Activated CD8-positive, alpha-beta memory T cell treated with anti-CD3 and anti-CD28 coated beads, Interleukin-2, amount 10 ng/mL, durations not matched to agents 7 days and 5 days (primary cell): ENCODE measurements around the gene MTA1. TPM values are rescaled to one million over a fixed set of nuclear protein-coding genes. Genes with fewer than 3 reads are reported as not detected.

ENCODE experiments used
- ATAC-seq: fragments of 150-1000 bp; cut with Tn5 transposase; one replicate; pipeline ENCODE4 v1.10.0; 2021; ENCODE audit warnings: moderate library complexity
- CTCF ChIA-PET: fragments of 350-600 bp; sonication (Branson Sonifier 250); formaldehyde crosslinking; loops from one replicate; lab custom pipeline; 2021; ENCODE audit warnings: antibody characterized with exemption; lab: Charles Lee
- DNase-seq: peaks from one replicate; pipeline ENCODE4 v3.0.0-alpha.2; 2020
- H3K27ac Mint-ChIP-seq: one replicate; pipeline ENCODE4 v1.8.0; 2021; ENCODE audit warnings: mild to moderate bottlenecking, mixed read lengths
- H3K27me3 Mint-ChIP-seq: one replicate; pipeline ENCODE4 v1.8.0; 2021; ENCODE audit warnings: mixed read lengths
- H3K36me3 Mint-ChIP-seq: one replicate; pipeline ENCODE4 v1.8.0; 2021; ENCODE audit warnings: mild to moderate bottlenecking, mixed read lengths
- H3K4me1 Mint-ChIP-seq: one replicate; pipeline ENCODE4 v1.8.0; 2021; ENCODE audit warnings: mixed read lengths
- H3K4me3 Mint-ChIP-seq: one replicate; pipeline ENCODE4 v1.8.0; 2021; ENCODE audit warnings: mild to moderate bottlenecking, moderate library complexity, mixed read lengths
- H3K9me3 Mint-ChIP-seq: one replicate; pipeline ENCODE4 v1.8.0; 2022; ENCODE audit warnings: low read depth, mixed read lengths
- total RNA-seq, 2 experiments: library from RNA; stranded (reverse); gene quantifications; one replicate each; pipeline ENCODE4 v1.2.3, GENCODE V29; 2021

The MTA1 gene
- total RNA-seq, 2 experiments from 2014 or later = 134 to 141 TPM

DNA sequence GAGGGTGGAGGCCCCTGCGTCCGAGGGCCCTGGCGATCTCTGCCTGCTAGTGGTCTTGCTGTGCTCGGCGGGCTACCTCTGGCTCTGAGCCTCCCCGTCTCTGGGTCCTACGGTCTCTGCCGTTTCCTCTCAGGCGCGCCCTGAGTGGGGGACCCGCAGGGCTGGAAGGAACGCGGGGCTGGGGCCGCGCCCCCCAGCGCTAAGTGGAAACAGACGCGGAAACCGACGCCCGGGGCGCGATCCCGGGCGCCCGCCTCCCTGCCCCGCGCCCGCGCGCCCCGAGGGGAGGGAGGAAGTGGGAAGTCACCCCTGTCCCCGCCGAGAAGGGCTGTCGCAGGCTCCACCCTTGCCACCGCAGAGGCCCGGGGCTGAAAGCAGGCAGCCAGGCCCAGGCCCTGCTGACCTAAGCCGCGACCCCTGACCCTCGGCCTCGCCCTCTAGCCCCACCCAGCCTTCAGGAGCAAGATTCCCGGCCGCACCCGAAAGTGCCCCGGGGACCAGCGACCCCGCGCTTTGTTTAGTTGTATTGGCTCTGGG is 67.9 kb downstream of the MTA1 start:
- H3K36me3 Mint-ChIP-seq = peaks cover 2% of the 10 kb centered on the region
- ATAC-seq (peak; percentile 3), DNase-seq (peak; percentile 85)
- CTCF ChIA-PET = interaction anchor here (1.0 to 5.1 kb wide), 3 partner anchors 41 to 114 kb away, joined by 4 to 111 read pairs (median 8); no protein-coding TSS in a partner anchor
- H3K27me3 Mint-ChIP-seq = no peaks in the 10 kb centered on the region
- H3K9me3 Mint-ChIP-seq = no peaks in the 10 kb centered on the region
- peak overlapping the region; percentile 91 for H3K27ac Mint-ChIP-seq
- H3K4me1 Mint-ChIP-seq = peaks cover 28% of the 10 kb centered on the region
- H3K4me3 Mint-ChIP-seq = peak overlapping the region; percentile 92

DNA sequence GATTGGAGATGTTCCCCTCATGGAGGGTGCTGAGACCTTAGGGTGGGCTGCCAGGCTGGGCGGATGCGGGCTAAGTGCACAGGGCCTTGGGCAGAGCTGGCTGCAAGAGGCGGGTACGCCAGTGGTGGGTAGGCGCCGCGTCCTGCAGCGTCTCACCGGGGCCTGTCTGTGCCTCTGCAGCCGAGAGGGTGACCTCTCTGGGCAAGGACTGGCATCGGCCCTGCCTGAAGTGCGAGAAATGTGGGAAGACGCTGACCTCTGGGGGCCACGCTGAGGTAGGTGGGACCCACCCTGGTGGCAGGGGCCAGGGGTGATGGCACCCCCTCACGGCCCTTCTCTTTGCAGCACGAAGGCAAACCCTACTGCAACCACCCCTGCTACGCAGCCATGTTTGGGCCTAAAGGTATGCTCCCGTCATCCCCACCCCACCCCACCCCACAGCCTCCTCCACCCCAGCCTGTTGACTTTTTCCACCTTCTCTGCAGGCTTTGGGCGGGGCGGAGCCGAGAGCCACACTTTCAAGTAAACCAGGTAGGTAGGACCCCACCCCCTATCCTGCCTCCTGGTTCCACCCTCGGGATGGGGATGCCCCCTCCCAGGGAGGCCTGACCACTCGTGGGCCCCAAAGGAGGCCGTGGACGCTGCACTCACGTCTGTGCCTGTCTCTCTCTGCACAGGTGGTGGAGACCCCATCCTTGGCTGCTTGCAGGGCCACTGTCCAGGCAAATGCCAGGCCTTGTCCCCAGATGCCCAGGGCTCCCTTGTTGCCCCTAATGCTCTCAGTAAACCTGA is 68.6 kb downstream of the MTA1 start:
- Mint-ChIP-seq H3K9me3 (no peaks in the 10 kb centered on the region), H3K4me3 (peak overlapping the region; percentile 92), H3K27ac (peak overlapping the region; percentile 91), H3K27me3 (no peaks in the 10 kb centered on the region), H3K36me3 (peaks cover 2% of the 10 kb centered on the region), H3K4me1 (peaks cover 27% of the 10 kb centered on the region)
- CTCF ChIA-PET = interaction anchor here (1.0 to 5.1 kb wide), 5 partner anchors 7 to 173 kb away, joined by 4 to 150 read pairs (median 40); partner anchors contain the start of gene PACS2
- ATAC-seq (no peak), DNase-seq (peak; percentile 70)

DNA sequence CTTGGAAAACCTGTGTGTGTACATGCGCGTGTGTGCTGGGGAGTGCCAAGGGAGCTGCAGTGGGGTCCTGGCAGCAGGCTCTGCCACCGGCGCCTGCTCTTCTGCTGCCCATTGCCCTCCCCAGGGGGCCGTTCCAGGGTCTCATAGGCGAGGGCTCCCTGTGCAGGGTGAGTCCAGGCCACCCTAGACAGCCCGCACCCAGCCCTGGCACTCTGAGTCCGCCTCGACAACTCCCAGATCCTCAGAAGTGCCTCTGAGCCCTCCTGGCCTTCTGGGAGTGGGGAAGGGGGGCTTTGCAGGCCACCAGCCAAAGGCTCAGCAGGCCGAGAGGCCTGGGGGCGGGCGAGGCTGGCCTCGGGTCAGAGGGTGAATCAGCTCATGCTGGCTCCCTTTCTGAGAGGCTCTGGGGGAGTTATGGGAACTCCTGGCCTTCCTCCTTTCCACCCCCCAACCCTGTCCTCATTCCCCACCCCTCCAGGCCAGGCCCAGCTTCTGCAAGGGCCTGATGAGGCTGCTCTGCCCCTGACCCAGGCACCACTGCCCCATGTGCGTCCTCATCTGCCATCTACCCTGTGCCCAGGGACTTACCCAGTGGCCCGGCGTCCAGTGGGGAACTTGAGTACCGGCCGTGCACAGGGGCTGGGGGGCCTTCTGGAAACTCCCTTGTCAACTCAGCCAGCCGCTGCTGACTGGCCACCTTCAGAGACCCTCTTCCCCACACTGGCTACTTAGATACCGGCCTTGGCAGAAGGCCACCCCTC is 69.3 kb downstream of the MTA1 start:
- Mint-ChIP-seq H3K9me3 (no peaks in the 10 kb centered on the region), H3K27me3 (no peaks in the 10 kb centered on the region), H3K4me1 (peaks cover 27% of the 10 kb centered on the region), H3K27ac (peak overlapping the region; percentile 91), H3K4me3 (peak overlapping the region; percentile 92), H3K36me3 (peaks cover 2% of the 10 kb centered on the region)
- CTCF ChIA-PET = interaction anchor here (0.9 to 5.1 kb wide), 17 partner anchors 7 to 399 kb away, joined by 3 to 150 read pairs (median 6); partner anchors contain the start of gene PACS2
- ATAC-seq (no peak), DNase-seq (no peak)

DNA sequence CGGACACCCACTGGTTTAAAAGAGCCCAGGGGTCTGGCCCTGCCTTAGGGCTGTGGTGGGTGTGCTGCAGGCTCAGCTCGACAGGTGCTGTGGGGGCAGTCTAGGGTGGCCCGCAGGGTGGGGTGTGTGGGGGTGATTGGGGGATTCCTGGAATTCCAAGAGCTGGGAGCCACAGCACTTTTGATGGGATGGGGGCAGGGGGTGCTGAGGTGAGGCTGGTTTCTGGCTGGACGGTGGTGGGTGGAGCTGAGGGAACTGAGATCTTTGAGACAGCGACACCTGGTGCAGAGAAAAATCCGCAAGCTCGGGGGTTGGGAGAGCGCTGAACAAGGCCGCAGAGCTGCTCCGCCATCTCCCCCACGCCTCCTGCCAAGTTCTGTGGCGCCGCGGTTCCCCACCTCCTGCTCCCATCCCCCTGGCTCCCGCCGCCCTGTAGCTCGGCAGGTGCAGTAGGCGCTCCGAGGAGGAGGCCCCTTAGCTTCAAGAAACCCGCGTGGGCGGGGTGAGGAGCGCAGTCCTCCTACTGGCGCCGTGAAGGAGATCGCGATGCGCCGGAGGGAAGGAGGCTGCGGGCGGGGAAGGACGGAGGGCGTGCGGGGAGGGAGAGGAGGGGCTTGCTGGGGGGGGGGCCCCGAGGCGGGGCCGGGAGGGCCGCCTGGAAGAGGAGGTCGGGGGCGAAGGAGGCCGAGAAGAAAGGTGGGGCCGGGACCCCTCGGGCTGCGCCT is 70.1 kb downstream of the MTA1 start:
- Mint-ChIP-seq H3K9me3 (no peaks in the 10 kb centered on the region), H3K36me3 (peaks cover 2% of the 10 kb centered on the region), H3K27ac (peak overlapping the region; percentile 85), H3K4me1 (peaks cover 23% of the 10 kb centered on the region), H3K4me3 (peak overlapping the region; percentile 92), H3K27me3 (no peaks in the 10 kb centered on the region)
- DNase-seq (peak; percentile 94), ATAC-seq (peak; percentile 5)
- CTCF ChIA-PET = interaction anchor here (0.9 to 5.1 kb wide), 23 partner anchors 8 to 1928 kb away, joined by 3 to 150 read pairs (median 4); partner anchors contain the start of gene PACS2

DNA sequence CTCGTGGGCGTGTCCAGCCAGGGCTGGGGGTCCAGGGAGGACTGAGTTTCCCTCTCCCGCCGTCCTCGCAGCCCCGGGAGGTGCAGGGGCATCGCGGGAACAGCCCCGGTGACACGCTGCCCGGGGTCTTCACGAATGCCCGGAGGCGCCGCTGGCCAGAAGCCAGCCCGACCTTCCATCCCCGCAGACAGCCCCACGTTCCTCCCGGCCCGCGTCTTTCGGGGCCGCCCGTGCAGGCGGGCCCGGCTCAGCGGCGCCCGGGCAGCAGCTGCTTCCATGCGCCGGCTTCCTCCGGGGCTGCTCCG is 70.6 kb downstream of the MTA1 start:
- Mint-ChIP-seq H3K4me1 (peaks cover 23% of the 10 kb centered on the region), H3K36me3 (peaks cover 2% of the 10 kb centered on the region), H3K27me3 (no peaks in the 10 kb centered on the region), H3K9me3 (no peaks in the 10 kb centered on the region), H3K4me3 (peak overlapping the region; percentile 92), H3K27ac (peak overlapping the region; percentile 85)
- CTCF ChIA-PET = interaction anchor here (0.9 to 5.1 kb wide), 23 partner anchors 9 to 1929 kb away, joined by 3 to 150 read pairs (median 4); partner anchors contain the start of gene PACS2
- peak; percentile 1 for ATAC-seq
- DNase-seq = no peak

DNA sequence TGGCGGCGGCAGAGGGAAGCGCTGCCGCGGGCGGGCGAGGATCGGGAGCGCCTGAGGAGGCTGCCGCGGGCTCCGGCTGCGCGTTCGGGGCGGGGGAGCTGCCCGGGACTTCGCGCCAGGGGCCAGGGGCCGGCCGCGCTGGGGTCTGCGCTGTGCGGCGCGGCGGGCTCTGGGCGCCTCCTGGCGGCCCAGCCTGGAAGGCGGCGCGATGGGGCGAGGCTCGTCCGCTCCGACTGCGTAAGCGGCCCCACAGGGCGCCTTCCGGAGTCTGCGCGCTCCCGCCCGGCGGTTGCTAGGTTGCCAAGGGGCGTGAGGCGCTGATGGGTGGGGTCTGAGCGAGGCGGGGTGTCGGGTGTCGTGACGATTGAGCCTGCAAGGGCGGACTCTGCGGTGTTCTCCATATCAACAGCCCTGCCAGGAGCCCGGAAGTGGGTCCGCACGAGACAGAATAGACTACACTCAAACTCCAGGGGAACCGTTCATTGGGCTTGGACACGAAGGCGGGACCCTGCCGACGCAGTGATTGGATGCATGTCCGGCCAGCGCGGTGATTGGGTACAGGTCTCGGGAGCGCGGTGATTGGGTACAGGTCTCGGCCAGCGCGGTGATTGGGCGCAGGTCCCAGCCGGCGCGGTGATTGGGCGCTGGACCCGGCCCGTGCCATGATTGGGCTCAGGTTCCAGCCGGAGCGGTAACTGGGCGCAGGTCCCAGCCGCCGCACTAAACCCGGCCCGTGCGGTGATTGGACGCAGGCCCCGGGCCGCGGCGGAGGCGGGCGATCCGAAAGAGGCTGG is 71.1 kb downstream of the MTA1 start, which contains the start of gene TEDC1:
Gene TEDC1, plus strand, starts transcription at position 675 of the 794 bp plus-strand sequence. CDS start 130 bp downstream, outside the sequence.
- CTCF ChIA-PET = interaction anchor here (0.9 to 5.1 kb wide), 22 partner anchors 9 to 1929 kb away, joined by 3 to 150 read pairs (median 4); partner anchors contain the start of gene PACS2
- Mint-ChIP-seq H3K27ac (peak within 1 kb of the TSS; percentile 95), H3K27me3 (no peaks in the 10 kb centered on the region), H3K4me1 (peaks cover 20% of the 10 kb centered on the region), H3K4me3 (peak within 1 kb of the TSS; percentile 92), H3K36me3 (peaks cover 2% of the 10 kb centered on the region), H3K9me3 (no peaks in the 10 kb centered on the region)
- ATAC-seq (peak; percentile 74), DNase-seq (peak; percentile 100)

DNA sequence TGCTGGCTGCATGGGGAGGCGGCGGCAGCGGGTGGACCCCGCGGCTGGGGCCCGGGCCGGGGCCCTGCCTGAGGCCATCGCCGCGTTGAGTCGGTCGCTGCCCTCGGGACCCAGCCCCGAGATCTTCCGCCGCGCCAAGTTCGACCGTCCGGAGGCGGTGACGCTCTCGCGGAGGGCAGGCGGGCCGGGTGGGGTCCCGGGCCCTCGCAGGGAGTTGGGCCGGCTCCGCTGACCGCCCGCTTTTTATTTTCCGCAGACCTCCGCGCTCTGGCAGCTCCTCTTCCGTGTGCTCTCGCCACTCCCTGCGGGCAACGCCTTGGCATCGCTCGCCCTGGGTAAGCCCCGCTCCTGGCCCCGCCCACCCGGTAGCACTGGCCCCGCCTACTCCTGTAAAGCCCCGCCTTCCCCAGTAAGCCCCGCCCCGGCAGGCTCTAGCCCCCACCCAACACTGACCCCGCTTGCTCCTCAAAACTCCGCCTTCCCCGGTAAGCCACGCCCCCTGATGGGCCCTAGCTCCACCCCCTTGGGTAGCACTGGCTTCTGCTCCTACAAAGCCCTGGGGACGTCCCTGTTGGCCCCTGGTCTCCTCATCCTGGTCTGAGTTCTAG is 71.8 kb downstream of the MTA1 start:
- peak; percentile 95 for DNase-seq
- CTCF ChIA-PET = interaction anchor here (1.0 to 5.1 kb wide), 6 partner anchors 9 to 140 kb away, joined by 3 to 150 read pairs (median 8); no protein-coding TSS in a partner anchor
- peak overlapping the region; percentile 95 for H3K27ac Mint-ChIP-seq
- H3K4me1 Mint-ChIP-seq = peaks cover 17% of the 10 kb centered on the region
- no peaks in the 10 kb centered on the region for H3K27me3 Mint-ChIP-seq
- H3K9me3 Mint-ChIP-seq = no peaks in the 10 kb centered on the region
- peak; percentile 14 for ATAC-seq
- H3K36me3 Mint-ChIP-seq = peaks cover 2% of the 10 kb centered on the region
- peak overlapping the region; percentile 78 for H3K4me3 Mint-ChIP-seq

DNA sequence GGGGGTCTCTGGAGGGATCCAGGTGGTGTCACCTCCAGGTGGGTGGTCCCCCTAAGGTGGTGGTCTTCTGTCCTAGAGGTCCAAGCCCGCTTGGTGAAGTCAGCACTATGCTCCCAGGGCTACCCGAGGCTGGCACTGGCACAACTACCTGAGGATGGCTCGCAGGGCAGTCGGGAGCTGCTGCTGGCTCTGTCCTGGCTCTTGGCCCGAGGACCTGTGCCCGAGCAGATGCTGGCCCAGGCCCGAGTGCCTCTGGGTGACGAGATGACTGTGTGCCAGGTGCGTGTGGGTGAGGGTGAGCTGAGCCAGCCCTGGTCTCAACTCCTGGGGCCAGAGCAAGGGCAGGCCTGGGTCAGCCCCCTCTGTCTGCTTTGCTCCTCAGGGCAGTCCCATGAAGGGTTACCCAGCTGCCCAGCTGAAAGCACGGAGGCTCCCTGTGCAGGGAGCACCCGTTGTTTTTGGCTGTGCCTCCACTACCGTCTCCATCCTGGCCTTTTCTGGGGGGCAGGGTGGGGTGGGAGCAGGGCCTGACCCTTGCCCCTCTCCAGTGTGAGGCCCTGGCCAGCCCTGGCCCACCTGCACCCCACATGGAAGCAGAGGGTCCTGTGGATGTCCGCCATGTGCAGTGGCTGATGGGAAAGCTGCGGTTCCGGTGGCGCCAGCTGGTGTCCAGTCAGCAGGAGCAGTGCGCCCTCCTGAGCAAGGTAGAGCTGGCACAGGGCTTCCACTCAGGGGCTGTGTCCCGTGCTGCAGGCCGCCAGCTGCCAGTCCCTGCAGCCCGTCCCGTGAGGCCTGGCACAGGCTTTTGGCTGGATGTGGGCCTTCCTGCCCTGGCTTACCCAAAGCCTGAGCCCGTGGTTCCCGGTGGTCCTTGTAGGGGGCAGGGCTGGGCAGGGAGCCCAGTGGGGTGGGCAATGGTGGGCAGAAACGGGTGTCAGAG is 72.7 kb downstream of the MTA1 start:
- peak overlapping the region; percentile 78 for H3K4me3 Mint-ChIP-seq
- peak overlapping the region; percentile 95 for H3K27ac Mint-ChIP-seq
- no peak for DNase-seq
- peaks cover 15% of the 10 kb centered on the region for H3K4me1 Mint-ChIP-seq
- H3K27me3 Mint-ChIP-seq = no peaks in the 10 kb centered on the region
- H3K36me3 Mint-ChIP-seq = peaks cover 2% of the 10 kb centered on the region
- no peaks in the 10 kb centered on the region for H3K9me3 Mint-ChIP-seq
- CTCF ChIA-PET = interaction anchor here (1.0 to 5.1 kb wide), 5 partner anchors 8 to 140 kb away, joined by 3 to 150 read pairs (median 13); no protein-coding TSS in a partner anchor
- ATAC-seq = no peak

DNA sequence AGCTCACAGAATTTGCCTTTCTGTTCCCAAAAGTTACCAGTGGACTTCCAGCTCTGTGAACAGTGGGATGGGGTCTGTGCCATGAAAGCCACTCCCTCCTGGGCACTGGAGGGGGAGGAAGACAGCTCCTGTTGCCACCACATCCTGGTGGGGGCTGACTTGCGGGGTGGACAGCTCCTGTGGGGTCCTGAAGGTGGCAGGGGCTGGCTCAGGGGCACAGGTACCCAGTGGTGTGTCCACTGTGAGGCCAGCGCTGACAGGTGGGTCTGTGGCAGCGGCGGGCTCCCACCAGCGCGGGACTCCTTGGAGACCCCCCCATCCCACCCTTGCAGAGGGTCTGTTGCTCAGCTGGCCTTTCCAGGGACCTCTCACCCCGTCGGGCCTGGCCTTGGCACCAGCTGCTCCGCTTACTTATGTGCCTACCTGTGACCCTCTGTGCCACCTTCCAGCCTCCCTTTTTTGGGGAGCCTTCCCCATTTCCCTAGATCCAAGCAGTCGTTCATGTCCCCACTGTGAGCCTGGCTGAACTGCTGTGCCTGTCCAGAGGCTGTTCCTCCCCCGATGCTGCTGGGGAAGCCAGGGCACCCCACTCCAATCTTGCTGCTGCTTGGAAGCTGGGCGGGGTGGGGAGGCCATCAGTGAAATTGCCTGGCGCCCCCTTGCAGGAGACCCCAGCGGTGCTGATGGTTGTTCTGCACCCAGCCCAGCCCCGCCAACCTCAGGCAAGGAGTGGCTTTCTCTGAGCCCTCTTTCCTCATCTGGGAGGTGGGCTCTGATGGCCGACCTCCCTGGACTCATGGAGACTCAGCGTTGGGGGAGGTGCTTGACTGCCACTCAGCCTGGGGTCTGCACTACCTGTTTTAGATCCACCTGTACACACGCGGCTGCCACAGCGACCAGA is 73.6 kb downstream of the MTA1 start:
- Mint-ChIP-seq H3K9me3 (no peaks in the 10 kb centered on the region), H3K4me3 (no peak overlapping the region), H3K27ac (no peak overlapping the region), H3K27me3 (no peaks in the 10 kb centered on the region), H3K4me1 (peaks cover 15% of the 10 kb centered on the region), H3K36me3 (peaks cover 2% of the 10 kb centered on the region)
- CTCF ChIA-PET = interaction anchor here (1.1 to 4.9 kb wide), 3 partner anchors 12 to 141 kb away, joined by 4 to 150 read pairs (median 13); no protein-coding TSS in a partner anchor
- ATAC-seq (no peak), DNase-seq (no peak)
